HCT116 (cell line): ENCODE results near the gene MFGE8.
"Not testable (repeated sequence)": the region's sequence is repeated elsewhere in the genome, so short reads cannot be mapped to it uniquely, and the experiment has no call there.

Experiments used
- ATF3 ChIP-seq: IDR thresholded peaks from 2 replicates; pipeline ENCODE4 v1.6.1; 2012
- CTCF ChIP-seq, 3 experiments: fragments of 200-600 bp in 1 of 3; sonication (generic) in 1 of 3; IDR thresholded peaks in 2 of 3; conservative IDR thresholded peaks in 1 of 3; 2 replicates each; pipeline ENCODE4 v1.5.1; 2012 to 2017; ENCODE audit warnings: low read depth in 2 of 3, low read length in 2 of 3, antibody characterized with exemption in 1 of 3, borderline replicate concordance in 1 of 3, control low read depth in 1 of 3, mild to moderate bottlenecking in 1 of 3, mixed read lengths in 1 of 3, mixed run types in 1 of 3, moderate library complexity in 1 of 3; ENCODE audit not compliant: insufficient read depth in 1 of 3
- ELF1 ChIP-seq: IDR thresholded peaks from 2 replicates; pipeline ENCODE4 v1.6.1; 2012; ENCODE audit warnings: low read depth, borderline replicate concordance
- EZH2 ChIP-seq: fragments of 200-600 bp; sonication (generic); IDR thresholded peaks from 2 replicates; pipeline ENCODE4 v1.6.1; 2017; ENCODE audit warnings: antibody characterized with exemption, mixed run types
- JUND ChIP-seq: IDR thresholded peaks from 2 replicates; pipeline ENCODE4 v1.6.1; 2012
- POLR2A ChIP-seq: IDR thresholded peaks from 2 replicates; pipeline ENCODE4 v1.7.0; 2011; ENCODE audit warnings: borderline replicate concordance; ENCODE audit not compliant: insufficient read depth, insufficient read length; ENCODE audit errors: extremely low read depth
- POLR2AphosphoS5 ChIP-seq: IDR thresholded peaks from 2 replicates; pipeline ENCODE4 v1.6.1; 2011; ENCODE audit warnings: mild to moderate bottlenecking, low read depth, low read length, moderate library complexity
- RAD21 ChIP-seq: IDR thresholded peaks from 2 replicates; pipeline ENCODE4 v1.6.1; 2012; ENCODE audit warnings: low read depth, mild to moderate bottlenecking
- REST ChIP-seq: IDR thresholded peaks from 2 replicates; pipeline ENCODE4 v1.6.1; 2012; ENCODE audit warnings: low read depth
- SIN3A ChIP-seq: IDR thresholded peaks from 2 replicates; pipeline ENCODE4 v1.6.1; 2012; ENCODE audit warnings: low read depth
- SRF ChIP-seq: IDR thresholded peaks from 2 replicates; pipeline ENCODE4 v1.6.1; 2012; ENCODE audit warnings: low read depth
- YY1 ChIP-seq: IDR thresholded peaks from 2 replicates; pipeline ENCODE4 v1.6.1; 2011; ENCODE audit warnings: low read length, low read depth, moderate library complexity, mild to moderate bottlenecking; ENCODE audit not compliant: insufficient replicate concordance; ENCODE audit errors: extremely low read depth
- ZFX ChIP-seq: fragments of 450-650 bp; IDR thresholded peaks from 2 replicates; pipeline ENCODE4 v1.6.1; 2017
- ZNF274 ChIP-seq: fragments of 200-500 bp; sonication (Bioruptor generic); IDR thresholded peaks from 2 replicates; pipeline ENCODE4 v1.6.1; 2014; ENCODE audit warnings: mild to moderate bottlenecking, low read depth, low read length, inconsistent platforms

- TF ChIP-seq ZFX; CTCF (IDR thresholded peaks at IDR 0.05 in 2 of 3, conservative IDR thresholded peaks at IDR 0.05 in 1 of 3; ENCODE audit: borderline replicate concordance in 1 of 3, insufficient read depth in 1 of 3, low read depth in 2 of 3, low read length in 2 of 3); EZH2; RAD21; POLR2AphosphoS5; YY1; POLR2A; REST; ELF1; ATF3; SRF; JUND; ZNF274; SIN3A: not testable (repeated sequence)
These were observed 15.0 kb upstream of the MFGE8 start for GRCh38 chr15:88928192-88928591.
